ENCODE data around the gene FILIP1L. TPM values are rescaled to one million over a fixed set of nuclear protein-coding genes. Genes with fewer than 3 reads are reported as not detected.

FILIP1L gene
- total and polyA plus RNA-seq, 2 of the 8 experiments (the other 6 are each of a cell fraction or from before 2014, with no cell fraction given) = 0.06 to 0.09 TPM

DNA sequence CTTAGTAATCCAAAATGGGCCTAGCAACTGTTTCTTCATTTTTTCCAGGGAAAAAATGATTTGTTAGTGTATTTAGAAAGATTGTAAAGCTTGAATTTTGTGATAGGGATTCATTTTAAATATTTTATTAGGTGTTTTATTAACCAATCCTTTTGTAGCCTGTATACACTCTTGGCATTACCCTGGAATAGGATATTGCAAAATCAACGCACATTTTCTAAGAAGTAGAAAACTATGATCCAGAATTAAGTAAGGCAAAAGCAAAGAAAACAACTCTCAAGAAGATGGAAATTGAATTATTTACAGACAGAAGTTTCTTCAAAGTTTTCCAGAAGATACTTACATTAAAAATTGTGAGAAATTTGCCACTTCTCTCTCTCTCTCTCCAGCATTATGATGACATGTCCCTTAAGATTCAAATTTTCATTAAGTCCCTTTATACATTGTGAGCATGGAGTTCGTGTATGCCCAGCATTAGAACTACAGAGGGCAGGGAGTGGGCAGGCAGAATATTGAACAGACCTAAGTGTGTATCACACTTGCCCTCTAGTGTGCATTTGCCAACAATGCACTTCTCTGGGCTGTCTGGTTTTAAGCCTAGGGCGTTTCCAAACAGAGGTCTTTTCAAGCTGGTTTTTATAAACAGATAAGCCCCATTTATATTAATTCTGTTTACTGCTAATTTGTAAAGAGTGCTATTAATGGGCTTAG is 325.1 kb downstream of the FILIP1L start:
- no peak overlapping the region for H4K8ac ChIP-seq (ENCODE audit: extremely low read depth, insufficient read depth, low read length)
- no peak overlapping the region for H3K27ac ChIP-seq (ENCODE audit: low read depth, low read length)
- no peaks in the 10 kb centered on the region for H3K36me3 ChIP-seq (ENCODE audit: control insufficient read depth in 2 of 4, insufficient read depth in 4 of 4, low read length in 3 of 4)
- 57% methylated on average over 3 of the region's 3 CpGs; no CpG with 5 or more reads in 1 of the 2 experiments for WGBS, 2 experiments (ENCODE audit: extremely low coverage in 1 of 2, insufficient coverage in 1 of 2, insufficient read length in 1 of 2, insufficient replicate concordance in 2 of 2, low coverage in 1 of 2, low lambda C conversion rate in 2 of 2, missing lambda C conversion rate in 1 of 2)
- no peak overlapping the region for H3K23ac ChIP-seq (ENCODE audit: insufficient read length)
- no peak overlapping the region for H2BK5ac ChIP-seq (ENCODE audit: low read depth, low read length)
- TF ChIP-seq CHD2 (IDR thresholded peaks at IDR 0.05; ENCODE audit: low read length) = no peak
- no peak for TF ChIP-seq KDM4A (IDR thresholded peaks at IDR 0.05; ENCODE audit: low read depth, low read length, severe bottlenecking)
- no peak for TF ChIP-seq HDAC6 (IDR thresholded peaks at IDR 0.05; ENCODE audit: low read depth, low read length)
- TF ChIP-seq ATF3 (IDR thresholded peaks at IDR 0.05; ENCODE audit: insufficient read depth, low read depth, low read length) = no peak
- no peak for TF ChIP-seq JUND (IDR thresholded peaks at IDR 0.05; ENCODE audit: low read length)
- peak in 2 of 3 experiments; percentile 49 to 65; a peak in 3 of 4 replicates for TF ChIP-seq CTCF (IDR thresholded peaks at IDR 0.05; ENCODE audit: control extremely low read depth in 1 of 3, insufficient read depth in 1 of 3, low read depth in 1 of 3, low read length in 3 of 3)
- TF ChIP-seq CBX8 (IDR thresholded peaks at IDR 0.05; ENCODE audit: borderline replicate concordance, low read depth, low read length) = no peak
- TF ChIP-seq RAD21 (IDR thresholded peaks at IDR 0.05 in 1 of 2, conservative IDR thresholded peaks at IDR 0.05 in 1 of 2; ENCODE audit: low read depth in 2 of 2, low read length in 2 of 2) = peak; percentile 71 to 77
- no peak for TF ChIP-seq SP4 (IDR thresholded peaks at IDR 0.05; ENCODE audit: low read length)
- H2BK20ac ChIP-seq (ENCODE audit: low read length) = no peak overlapping the region
- FAIRE-seq = no peak
- no peaks in the 10 kb centered on the region for H3K79me1 ChIP-seq (ENCODE audit: low read depth, low read length)
- no peak overlapping the region for H3K56ac ChIP-seq (replicated peaks; ENCODE audit: insufficient read length, low read depth, low read length)
- H3K4ac ChIP-seq (replicated peaks; ENCODE audit: insufficient read length, low read depth, low read length) = no peak overlapping the region
- ChIA-PET POLR2A (ENCODE audit: partially characterized antibody) (no interaction called here), CTCF (ENCODE audit: partially characterized antibody) (interaction anchor here (0.6 to 3.1 kb wide), 15 partner anchors 8 to 795 kb away, joined by 3 to 16 read pairs (median 4); no protein-coding TSS in a partner anchor)
- no peak overlapping the region for H3K4me3 ChIP-seq (ENCODE audit: extremely low read depth in 1 of 4, insufficient read depth in 2 of 4, low read depth in 3 of 4, low read length in 4 of 4)
- no peak overlapping the region for H2AK5ac ChIP-seq (ENCODE audit: low read depth, low read length)
- H2AFZ ChIP-seq (ENCODE audit: low read length) = no peak overlapping the region
- no peaks in the 10 kb centered on the region for H3K79me2 ChIP-seq (ENCODE audit: control insufficient read depth in 1 of 2, insufficient read depth in 2 of 2, low read length in 2 of 2)
- no peak overlapping the region for H3K14ac ChIP-seq (ENCODE audit: insufficient read length)
- no peak for DNase-seq (ENCODE audit: low read depth in 1 of 2, low spot score in 2 of 2)
- H3K9ac ChIP-seq (replicated peaks in 1 of 4; ENCODE audit: extremely low read depth in 1 of 4, low read depth in 3 of 4, low read length in 3 of 4) = no peak overlapping the region
- no peak overlapping the region for H2BK120ac ChIP-seq (replicated peaks; ENCODE audit: low read depth, low read length)
- H3K18ac ChIP-seq (ENCODE audit: extremely low read depth, low read length) = no peak overlapping the region
- H2BK12ac ChIP-seq (ENCODE audit: low read depth, low read length) = no peak overlapping the region
- H3K23me2 ChIP-seq (ENCODE audit: low read depth, low read length) = no peaks in the 10 kb centered on the region
- no peaks in the 10 kb centered on the region for H3K27me3 ChIP-seq (replicated peaks in 1 of 4; ENCODE audit: control insufficient read depth in 3 of 4, extremely low read depth in 1 of 4, insufficient read depth in 3 of 4, low read length in 3 of 4)
- H4K5ac ChIP-seq (ENCODE audit: insufficient read length, low read depth, low read length) = no peak overlapping the region
- no peak overlapping the region for H2BK15ac ChIP-seq (ENCODE audit: low read length)
- H4K20me1 ChIP-seq (replicated peaks in 1 of 2; ENCODE audit: control insufficient read depth in 1 of 2, insufficient read depth in 2 of 2, low read length in 2 of 2) = no peaks in the 10 kb centered on the region
- H3K9me3 ChIP-seq (ENCODE audit: insufficient read depth in 2 of 2, low read depth in 1 of 2, low read length in 1 of 2) = no peaks in the 10 kb centered on the region
- no peak overlapping the region for H3K4me2 ChIP-seq (ENCODE audit: insufficient read depth in 1 of 2, low read depth in 2 of 2, low read length in 2 of 2)
- no peak overlapping the region for H4K91ac ChIP-seq (replicated peaks; ENCODE audit: insufficient read length, low read length)
- H3K4me1 ChIP-seq (replicated peaks in 1 of 4; ENCODE audit: control insufficient read depth in 3 of 4, insufficient read depth in 4 of 4, low read length in 3 of 4) = no peaks in the 10 kb centered on the region

Data from H1 (cell line).